GM19328 (cell line): Measurements from ENCODE around the gene LRP1B.

Experiments
- ATAC-seq: cut with Tn5 transposase; IDR thresholded peaks from one replicate; pipeline ENCODE4 v1.9.1; 2021; ENCODE audit warnings: mild to moderate bottlenecking, moderate library complexity; ENCODE audit not compliant: unreplicated experiment

Gene LRP1B

GRCh38 chr2:141529659-141530058 is 601.2 kb downstream of the LRP1B start:
- ATAC-seq = no peak

- ATAC-seq = peak; percentile 62
Observed at GRCh38 chr2:141528990-141529389, 601.8 kb downstream of the LRP1B start.

GRCh38 chr2:141526760-141527159 is 604.1 kb downstream of the LRP1B start:
- no peak for ATAC-seq

- ATAC-seq = no peak
Observed at GRCh38 chr2:141524777-141525176, 606.0 kb downstream of the LRP1B start.

- ATAC-seq = no peak
Observed at GRCh38 chr2:141523199-141523598, 607.6 kb downstream of the LRP1B start.

GRCh38 chr2:141522702-141523101 is 608.1 kb downstream of the LRP1B start:
- ATAC-seq = no peak

GRCh38 chr2:141522048-141522447 is 608.8 kb downstream of the LRP1B start:
- no peak for ATAC-seq

- ATAC-seq = no peak
Observed at GRCh38 chr2:141519906-141520305, 610.9 kb downstream of the LRP1B start.

GRCh38 chr2:141517852-141518421 is 612.9 kb downstream of the LRP1B start:
- ATAC-seq = no peak

GRCh38 chr2:141517180-141517851 is 613.5 kb downstream of the LRP1B start:
- ATAC-seq = no peak

- no peak for ATAC-seq
Observed at GRCh38 chr2:141515931-141516330, 614.9 kb downstream of the LRP1B start.

- peak; percentile 99 for ATAC-seq
Observed at GRCh38 chr2:141513853-141514252, 617.0 kb downstream of the LRP1B start.

- ATAC-seq = no peak
Observed at GRCh38 chr2:141508806-141509595, 621.8 kb downstream of the LRP1B start.

GRCh38 chr2:141508086-141508752 is 622.6 kb downstream of the LRP1B start:
- ATAC-seq = no peak

GRCh38 chr2:141506135-141506534 is 624.7 kb downstream of the LRP1B start:
- ATAC-seq = no peak

- ATAC-seq = no peak
Observed at GRCh38 chr2:141501752-141502151, 629.1 kb downstream of the LRP1B start.

GRCh38 chr2:141499123-141499522 is 631.7 kb downstream of the LRP1B start:
- no peak for ATAC-seq

- no peak for ATAC-seq
Observed at GRCh38 chr2:141498561-141498960, 632.3 kb downstream of the LRP1B start.

GRCh38 chr2:141497272-141497671 is 633.5 kb downstream of the LRP1B start:
- ATAC-seq = no peak

- no peak for ATAC-seq
Observed at GRCh38 chr2:141496810-141497209, 634.0 kb downstream of the LRP1B start.

- no peak for ATAC-seq
Observed at GRCh38 chr2:141493936-141494335, 636.9 kb downstream of the LRP1B start.
